ENCODE measurements around the gene MFSD12.
A peak's percentile ranks its signal among the peaks of the same experiment; 100 is the strongest.
"Not testable (repeated sequence)": the region's sequence is repeated elsewhere in the genome, so short reads cannot be mapped to it uniquely, and the experiment has no call there.

MFSD12 gene

GRCh38 chr19:3570606-3571011 is 13.2 kb upstream of the MFSD12 start:
- H3K4me3 ChIP-seq (ENCODE audit: low read length): no peak overlapping the region
- TF ChIP-seq CTCF (conservative IDR thresholded peaks at IDR 0.05; ENCODE audit: low read length): no peak
- DNase-seq (ENCODE audit: low read depth): no peak

- not testable (repeated sequence) for DNase-seq (ENCODE audit: low read depth); H3K4me3 ChIP-seq (ENCODE audit: low read length)
These were observed 12.7 kb upstream of the MFSD12 start for GRCh38 chr19:3570042-3570441.

- no peak for DNase-seq (ENCODE audit: low read depth)
- TF ChIP-seq CTCF (conservative IDR thresholded peaks at IDR 0.05; ENCODE audit: low read length): no peak
- no peak overlapping the region for H3K4me3 ChIP-seq (ENCODE audit: low read length)
These were observed 7.8 kb upstream of the MFSD12 start for GRCh38 chr19:3565139-3565538.

GRCh38 chr19:3563709-3564524 is 6.5 kb upstream of the MFSD12 start:
- no peak overlapping the region for H3K4me3 ChIP-seq (ENCODE audit: low read length)
- TF ChIP-seq CTCF (conservative IDR thresholded peaks at IDR 0.05; ENCODE audit: low read length): no peak
- DNase-seq (ENCODE audit: low read depth): no peak

GRCh38 chr19:3556978-3557460 is 367 bp downstream of the MFSD12 start:
- peak overlapping the region; percentile 79 for H3K4me3 ChIP-seq (ENCODE audit: low read length)
- DNase-seq (ENCODE audit: low read depth): no peak
- TF ChIP-seq CTCF (conservative IDR thresholded peaks at IDR 0.05; ENCODE audit: low read length): no peak

- TF ChIP-seq CTCF (conservative IDR thresholded peaks at IDR 0.05; ENCODE audit: low read length): no peak
- no peak for DNase-seq (ENCODE audit: low read depth)
- peak overlapping the region; percentile 79 for H3K4me3 ChIP-seq (ENCODE audit: low read length)
These were observed 886 bp downstream of the MFSD12 start for GRCh38 chr19:3556423-3556977.

GRCh38 chr19:3555653-3556422 is 1.5 kb downstream of the MFSD12 start:
- TF ChIP-seq CTCF (conservative IDR thresholded peaks at IDR 0.05; ENCODE audit: low read length): no peak
- H3K4me3 ChIP-seq (ENCODE audit: low read length): peak overlapping the region; percentile 79
- no peak for DNase-seq (ENCODE audit: low read depth)

All from AG10803 (cell line).